ENCODE results near the gene ZDHHC14. TPM values are rescaled to one million over a fixed set of nuclear protein-coding genes. Genes with fewer than 3 reads are reported as not detected.
"Not testable (repeated sequence)": the region's sequence is repeated elsewhere in the genome, so short reads cannot be mapped to it uniquely, and the experiment has no call there.

ZDHHC14 gene
- total RNA-seq, 2 donors from 2014 or later, result 2.1 to 2.2 TPM

- no peaks in the 10 kb centered on the region for H3K27me3 Mint-ChIP-seq
- H3K4me1 Mint-ChIP-seq, result peaks cover 6% of the 10 kb centered on the region
- H3K36me3 Mint-ChIP-seq (ENCODE audit: low read depth), result no peaks in the 10 kb centered on the region
- no peaks in the 10 kb centered on the region for H3K9me3 Mint-ChIP-seq
- no peak for ATAC-seq (replicated peaks)
- H3K27ac Mint-ChIP-seq, result no peak overlapping the region
- H3K4me3 Mint-ChIP-seq, result no peak overlapping the region
These were observed 7.9 kb downstream of the ZDHHC14 start for GRCh38 chr6:157388924-157389323.

- Mint-ChIP-seq H3K4me1 (peaks cover 6% of the 10 kb centered on the region), H3K27ac (no peak overlapping the region), H3K9me3 (no peaks in the 10 kb centered on the region), H3K27me3 (no peaks in the 10 kb centered on the region), H3K36me3 (ENCODE audit: low read depth) (no peaks in the 10 kb centered on the region), H3K4me3 (no peak overlapping the region)
- ATAC-seq (replicated peaks), result no peak
These were observed 9.5 kb downstream of the ZDHHC14 start for GRCh38 chr6:157390273-157391060.

DNA sequence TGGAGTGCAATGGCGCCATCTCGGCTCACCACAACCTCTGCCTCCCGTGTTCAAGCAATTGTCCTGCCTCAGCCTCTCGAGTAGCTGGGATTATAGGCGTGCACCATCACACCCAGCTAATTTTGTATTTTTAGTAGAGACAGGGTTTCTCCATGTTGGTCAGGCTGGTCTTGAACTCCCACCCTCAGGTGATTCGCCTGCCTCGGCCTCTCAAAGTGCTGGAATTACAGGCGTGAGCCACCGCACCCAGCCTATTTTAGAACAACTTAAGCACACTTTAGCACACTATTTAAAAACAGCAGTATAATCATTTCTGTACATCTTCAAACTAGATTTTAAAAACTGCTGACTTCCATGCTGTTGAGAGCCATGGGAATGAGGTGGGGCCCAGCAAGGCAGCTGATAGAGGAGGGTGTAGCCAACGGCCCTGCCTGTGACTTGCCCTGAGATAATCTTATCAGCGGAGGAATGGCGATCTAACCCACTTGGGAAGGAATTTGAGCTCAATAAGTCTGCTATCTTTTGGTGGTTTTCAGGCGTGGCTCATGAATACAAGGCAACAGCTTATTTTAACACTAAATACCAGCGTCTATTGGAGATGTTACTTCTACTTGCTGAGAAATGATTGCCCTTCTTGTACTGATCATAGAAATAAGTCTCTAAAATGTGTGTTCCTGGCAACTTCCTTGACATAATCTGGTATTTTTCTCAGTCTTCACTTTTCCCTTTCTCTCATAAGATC is 12.1 kb downstream of the ZDHHC14 start:
- H3K27me3 Mint-ChIP-seq, result no peaks in the 10 kb centered on the region
- H3K4me1 Mint-ChIP-seq, result peaks cover 3% of the 10 kb centered on the region
- H3K36me3 Mint-ChIP-seq (ENCODE audit: low read depth), result no peaks in the 10 kb centered on the region
- no peaks in the 10 kb centered on the region for H3K9me3 Mint-ChIP-seq
- H3K27ac Mint-ChIP-seq, result no peak overlapping the region
- no peak overlapping the region for H3K4me3 Mint-ChIP-seq
- ATAC-seq (replicated peaks), result no peak

DNA sequence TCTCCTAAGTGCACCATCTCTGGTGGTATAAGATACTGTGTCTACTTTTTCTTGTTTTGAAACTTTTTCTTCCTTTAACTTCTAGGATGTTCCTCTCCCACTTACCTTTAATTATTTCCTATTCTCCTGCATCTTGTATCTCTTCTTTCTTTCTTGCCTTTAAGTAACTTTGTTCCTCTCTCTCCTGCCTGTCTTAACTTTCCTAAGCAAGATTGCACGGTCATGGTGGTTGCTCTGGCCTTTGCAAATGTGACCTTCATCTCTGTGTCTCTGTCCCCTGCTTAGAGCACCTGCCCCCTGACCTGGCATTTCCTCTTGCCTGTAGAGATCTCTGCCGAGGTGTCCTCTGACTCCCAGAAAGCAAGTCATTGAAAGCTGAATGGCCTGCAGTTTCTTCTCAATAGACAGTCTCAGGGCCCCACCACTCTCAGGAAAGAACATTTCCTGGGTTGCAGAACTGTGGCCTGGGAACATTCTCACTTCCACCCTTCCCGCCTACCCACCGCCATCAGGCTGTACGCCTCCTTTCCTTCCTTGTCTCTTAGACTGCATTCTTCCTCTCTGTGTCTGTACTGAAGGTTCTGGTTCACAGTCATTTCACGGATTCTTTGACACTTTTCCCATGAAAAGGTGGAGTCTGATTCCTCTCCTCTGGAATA is 12.8 kb downstream of the ZDHHC14 start:
- no peaks in the 10 kb centered on the region for H3K27me3 Mint-ChIP-seq
- H3K9me3 Mint-ChIP-seq, result no peaks in the 10 kb centered on the region
- H3K27ac Mint-ChIP-seq, result no peak overlapping the region
- no peak overlapping the region for H3K4me3 Mint-ChIP-seq
- H3K4me1 Mint-ChIP-seq, result peaks cover 3% of the 10 kb centered on the region
- no peaks in the 10 kb centered on the region for H3K36me3 Mint-ChIP-seq (ENCODE audit: low read depth)
- ATAC-seq (replicated peaks), result no peak

GRCh38 chr6:157395199-157395598 is 14.2 kb downstream of the ZDHHC14 start:
- not testable (repeated sequence) for H3K4me3 Mint-ChIP-seq

DNA sequence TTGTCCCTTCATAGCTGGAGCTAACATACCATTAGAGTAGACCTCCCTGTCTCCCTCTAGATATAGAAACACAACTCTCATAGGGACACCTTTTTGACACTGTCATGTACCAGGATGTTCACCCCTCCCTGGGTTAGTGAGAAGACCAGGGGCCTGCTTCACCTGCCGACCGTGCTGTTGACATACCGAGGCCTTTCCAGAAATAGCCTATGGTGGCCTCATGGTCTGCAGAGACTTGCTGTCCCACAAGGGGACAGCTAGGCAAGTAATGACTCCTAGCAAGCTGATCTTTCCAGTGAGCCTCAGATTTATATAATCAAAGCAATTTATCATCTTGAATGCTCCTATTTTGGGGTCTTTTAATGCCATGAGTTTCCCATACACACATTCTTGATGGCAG is 15.0 kb downstream of the ZDHHC14 start:
- Mint-ChIP-seq H3K36me3 (ENCODE audit: low read depth) (no peaks in the 10 kb centered on the region), H3K9me3 (no peaks in the 10 kb centered on the region), H3K27me3 (no peaks in the 10 kb centered on the region), H3K27ac (no peak overlapping the region), H3K4me3 (no peak overlapping the region), H3K4me1 (peaks cover 3% of the 10 kb centered on the region)
- ATAC-seq (replicated peaks), result no peak

More at GRCh38 chr6:157395199-157395598, 14.2 kb downstream of the ZDHHC14 start:
- H3K27me3 Mint-ChIP-seq; H3K9me3 Mint-ChIP-seq; H3K27ac Mint-ChIP-seq; ATAC-seq (replicated peaks); H3K4me1 Mint-ChIP-seq; H3K36me3 Mint-ChIP-seq (ENCODE audit: low read depth): not testable (repeated sequence)

- Mint-ChIP-seq H3K27ac (no peak overlapping the region), H3K4me1 (peaks cover 3% of the 10 kb centered on the region), H3K9me3 (no peaks in the 10 kb centered on the region), H3K27me3 (no peaks in the 10 kb centered on the region), H3K36me3 (ENCODE audit: low read depth) (no peaks in the 10 kb centered on the region), H3K4me3 (no peak overlapping the region)
- no peak for ATAC-seq (replicated peaks)
These were observed 16.7 kb downstream of the ZDHHC14 start for GRCh38 chr6:157397660-157398059.

- H3K27ac Mint-ChIP-seq, result no peak overlapping the region
- no peak for ATAC-seq (replicated peaks)
- H3K36me3 Mint-ChIP-seq (ENCODE audit: low read depth), result no peaks in the 10 kb centered on the region
- no peaks in the 10 kb centered on the region for H3K9me3 Mint-ChIP-seq
- H3K4me1 Mint-ChIP-seq, result peaks cover 3% of the 10 kb centered on the region
- no peak overlapping the region for H3K4me3 Mint-ChIP-seq
- no peaks in the 10 kb centered on the region for H3K27me3 Mint-ChIP-seq
These were observed 17.2 kb downstream of the ZDHHC14 start for GRCh38 chr6:157398151-157398550.

- H3K4me3 Mint-ChIP-seq, result no peak overlapping the region
- H3K27ac Mint-ChIP-seq, result no peak overlapping the region
- H3K27me3 Mint-ChIP-seq, result no peaks in the 10 kb centered on the region
- no peak for ATAC-seq (replicated peaks)
- no peaks in the 10 kb centered on the region for H3K9me3 Mint-ChIP-seq
- no peaks in the 10 kb centered on the region for H3K4me1 Mint-ChIP-seq
- H3K36me3 Mint-ChIP-seq (ENCODE audit: low read depth), result no peaks in the 10 kb centered on the region
These were observed 19.7 kb downstream of the ZDHHC14 start for GRCh38 chr6:157400676-157401075.

GRCh38 chr6:157401734-157402338 is 20.8 kb downstream of the ZDHHC14 start:
- Mint-ChIP-seq H3K9me3 (no peaks in the 10 kb centered on the region), H3K27ac (no peak overlapping the region), H3K27me3 (no peaks in the 10 kb centered on the region), H3K4me1 (no peaks in the 10 kb centered on the region), H3K36me3 (ENCODE audit: low read depth) (no peaks in the 10 kb centered on the region), H3K4me3 (no peak overlapping the region)
- no peak for ATAC-seq (replicated peaks)

- no peak overlapping the region for H3K4me3 Mint-ChIP-seq
- no peaks in the 10 kb centered on the region for H3K36me3 Mint-ChIP-seq (ENCODE audit: low read depth)
- no peaks in the 10 kb centered on the region for H3K4me1 Mint-ChIP-seq
- no peak overlapping the region for H3K27ac Mint-ChIP-seq
- no peaks in the 10 kb centered on the region for H3K27me3 Mint-ChIP-seq
- ATAC-seq (replicated peaks), result no peak
- no peaks in the 10 kb centered on the region for H3K9me3 Mint-ChIP-seq
These were observed 22.2 kb downstream of the ZDHHC14 start for GRCh38 chr6:157402996-157403685.

- no peak for ATAC-seq (replicated peaks)
- Mint-ChIP-seq H3K9me3 (no peaks in the 10 kb centered on the region), H3K4me1 (no peaks in the 10 kb centered on the region), H3K36me3 (ENCODE audit: low read depth) (no peaks in the 10 kb centered on the region), H3K27ac (no peak overlapping the region), H3K27me3 (no peaks in the 10 kb centered on the region), H3K4me3 (no peak overlapping the region)
These were observed 22.7 kb downstream of the ZDHHC14 start for GRCh38 chr6:157403686-157404051.

DNA sequence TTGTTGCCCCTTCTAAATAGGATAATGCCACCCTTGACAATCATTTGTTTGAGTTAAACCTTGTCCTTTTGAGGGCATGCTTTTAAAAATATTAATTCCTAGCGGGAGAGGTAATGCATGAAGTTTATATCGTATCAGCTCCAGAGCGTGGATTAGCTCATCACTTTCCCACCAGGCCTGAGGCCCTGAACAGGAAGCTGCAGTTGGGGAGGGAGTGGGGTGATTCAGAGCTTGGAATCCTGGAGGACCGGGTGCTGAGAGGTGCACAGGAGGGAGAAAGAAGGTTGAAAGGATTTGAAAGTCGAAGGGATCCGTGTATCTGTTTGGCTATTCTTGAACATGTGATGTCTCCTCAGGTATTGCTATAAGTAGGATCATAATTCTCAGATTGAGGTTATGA is 25.0 kb downstream of the ZDHHC14 start:
- H3K27me3 Mint-ChIP-seq, result no peaks in the 10 kb centered on the region
- H3K4me1 Mint-ChIP-seq, result no peaks in the 10 kb centered on the region
- no peak overlapping the region for H3K27ac Mint-ChIP-seq
- no peaks in the 10 kb centered on the region for H3K9me3 Mint-ChIP-seq
- H3K4me3 Mint-ChIP-seq, result no peak overlapping the region
- ATAC-seq (replicated peaks), result no peak
- no peaks in the 10 kb centered on the region for H3K36me3 Mint-ChIP-seq (ENCODE audit: low read depth)

DNA sequence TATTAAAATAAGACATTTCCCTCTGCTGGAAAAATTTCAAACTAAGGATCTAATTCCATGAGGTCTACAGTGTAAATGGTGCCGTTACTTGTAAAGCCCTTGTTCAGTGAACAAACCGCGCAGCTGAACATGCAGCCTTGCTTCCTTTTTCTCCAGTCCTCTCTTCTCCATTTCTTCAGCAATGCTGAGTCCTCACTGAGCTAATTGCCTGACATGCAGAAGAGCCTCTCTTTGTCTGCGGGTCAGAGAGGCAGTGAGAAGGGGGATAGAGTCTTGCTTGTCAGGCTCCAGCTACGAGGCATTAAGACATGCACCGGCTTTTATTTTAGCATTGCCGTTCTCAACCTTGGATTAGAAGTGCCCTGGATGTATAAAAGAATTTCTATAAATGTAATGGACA is 25.7 kb downstream of the ZDHHC14 start:
- H3K4me1 Mint-ChIP-seq, result no peaks in the 10 kb centered on the region
- H3K27me3 Mint-ChIP-seq, result no peaks in the 10 kb centered on the region
- ATAC-seq (replicated peaks), result no peak
- H3K27ac Mint-ChIP-seq, result no peak overlapping the region
- no peak overlapping the region for H3K4me3 Mint-ChIP-seq
- no peaks in the 10 kb centered on the region for H3K9me3 Mint-ChIP-seq
- no peaks in the 10 kb centered on the region for H3K36me3 Mint-ChIP-seq (ENCODE audit: low read depth)

All from activated T-helper 17 cell treated with anti-CD3 and anti-CD28 coated beads, Interleukin-2, amount 50 U/mL, for 72 hours (primary cell).